GM19463 (cell line): ENCODE data around the gene ZC2HC1C.
A peak's percentile ranks its signal among the peaks of the same experiment; 100 is the strongest.

Experiments used
- ATAC-seq: cut with Tn5 transposase; IDR thresholded peaks from one replicate; pipeline ENCODE4 v1.9.1; 2021; ENCODE audit warnings: mild to moderate bottlenecking, moderate library complexity; ENCODE audit not compliant: unreplicated experiment

The ZC2HC1C gene

GRCh38 chr14:75069121-75069810, at the start of gene ZC2HC1C:
Gene ZC2HC1C, plus strand, starts transcription at chr14:75069641. Its CDS starts 933 bp downstream, at chr14:75070574.
- ATAC-seq, result peak; percentile 79

- ATAC-seq, result no peak
Measured at GRCh38 chr14:75022655-75023054, 46.8 kb upstream of the ZC2HC1C start.

- no peak for ATAC-seq
Measured at GRCh38 chr14:75023108-75023507, 46.3 kb upstream of the ZC2HC1C start.

GRCh38 chr14:75025082-75025481, 44.4 kb upstream of the ZC2HC1C start:
- no peak for ATAC-seq

- no peak for ATAC-seq
Measured at GRCh38 chr14:75025876-75026275, 43.6 kb upstream of the ZC2HC1C start.

- no peak for ATAC-seq
Measured at GRCh38 chr14:75030147-75030546, 39.3 kb upstream of the ZC2HC1C start.

- ATAC-seq, result no peak
Measured at GRCh38 chr14:75032939-75033338, 36.5 kb upstream of the ZC2HC1C start.

GRCh38 chr14:75040507-75040906, 28.9 kb upstream of the ZC2HC1C start:
- ATAC-seq, result no peak

GRCh38 chr14:75040959-75041358, 28.5 kb upstream of the ZC2HC1C start:
- no peak for ATAC-seq

- no peak for ATAC-seq
Measured at GRCh38 chr14:75041613-75042012, 27.8 kb upstream of the ZC2HC1C start.

- ATAC-seq, result peak; percentile 67
Measured at GRCh38 chr14:75042035-75042434, 27.4 kb upstream of the ZC2HC1C start.

GRCh38 chr14:75044322-75044721, 25.1 kb upstream of the ZC2HC1C start:
- no peak for ATAC-seq

GRCh38 chr14:75044752-75045151, 24.7 kb upstream of the ZC2HC1C start:
- ATAC-seq, result no peak

GRCh38 chr14:75046275-75046674, 23.2 kb upstream of the ZC2HC1C start:
- no peak for ATAC-seq

- ATAC-seq, result no peak
Measured at GRCh38 chr14:75046899-75047298, 22.5 kb upstream of the ZC2HC1C start.

GRCh38 chr14:75047506-75047905, 21.9 kb upstream of the ZC2HC1C start:
- no peak for ATAC-seq

GRCh38 chr14:75048101-75048500, 21.3 kb upstream of the ZC2HC1C start:
- no peak for ATAC-seq

GRCh38 chr14:75049136-75049535, 20.3 kb upstream of the ZC2HC1C start:
- no peak for ATAC-seq

- ATAC-seq, result no peak
Measured at GRCh38 chr14:75049731-75050201, 19.7 kb upstream of the ZC2HC1C start.

- ATAC-seq, result peak; percentile 66
Measured at GRCh38 chr14:75050852-75051555, 18.4 kb upstream of the ZC2HC1C start, which contains the start of gene MLH3. Gene MLH3, minus strand, starts transcription at chr14:75051467. Its CDS starts 1,812 bp downstream, at chr14:75049655.

GRCh38 chr14:75051556-75051899, 17.9 kb upstream of the ZC2HC1C start:
- no peak for ATAC-seq
